Type B pancreatic cell (in vitro differentiated cells): Measurements from ENCODE around the gene KRT39. TPM values are rescaled to one million over a fixed set of nuclear protein-coding genes. Genes with fewer than 3 reads are reported as not detected.
A peak's percentile ranks its signal among the peaks of the same experiment; 100 is the strongest.

Source experiments
- DNase-seq: peaks from one replicate; pipeline ENCODE4 v3.0.0; 2021; ENCODE audit warnings: mixed read lengths; ENCODE audit not compliant: unreplicated experiment; ENCODE audit errors: extremely low spot score
- H3K27ac Mint-ChIP-seq: 2 replicates; pipeline ENCODE4 v1.8.0; 2021; ENCODE audit warnings: mild to moderate bottlenecking, mixed read lengths
- H3K27me3 Mint-ChIP-seq: 2 replicates; pipeline ENCODE4 v1.8.0; 2021; ENCODE audit warnings: mixed read lengths
- H3K36me3 Mint-ChIP-seq: 2 replicates; pipeline ENCODE4 v1.8.0; 2021; ENCODE audit warnings: mixed read lengths
- H3K4me1 Mint-ChIP-seq: one replicate; pipeline ENCODE4 v1.8.0; 2021; ENCODE audit warnings: mixed read lengths; ENCODE audit not compliant: unreplicated experiment
- H3K4me3 Mint-ChIP-seq: 2 replicates; pipeline ENCODE4 v1.8.0; 2021; ENCODE audit warnings: mild to moderate bottlenecking, mixed read lengths
- H3K9me3 Mint-ChIP-seq: 2 replicates; pipeline ENCODE4 v1.8.0; 2021; ENCODE audit warnings: mixed read lengths
- CTCF ChIP-seq: fragments of 200-600 bp; sonication (generic); conservative IDR thresholded peaks from 2 replicates; pipeline ENCODE4 v1.5.0; 2021; ENCODE audit warnings: antibody characterized with exemption, mild to moderate bottlenecking
- total RNA-seq: library from RNA; stranded (reverse); gene quantifications from 2 replicates; pipeline ENCODE4 v1.2.1, GENCODE V29; 2021; ENCODE audit warnings: low replicate concordance

Gene KRT39
- total RNA-seq, 1 donor from 2014 or later: 0.70 TPM

GRCh38 chr17:40950176-40950575, 16.6 kb downstream of the KRT39 start:
- no peak for TF ChIP-seq CTCF
- no peak overlapping the region for H3K4me3 Mint-ChIP-seq
- no peaks in the 10 kb centered on the region for H3K27me3 Mint-ChIP-seq
- peaks cover 53% of the 10 kb centered on the region for H3K4me1 Mint-ChIP-seq
- H3K36me3 Mint-ChIP-seq: no peaks in the 10 kb centered on the region
- DNase-seq: no peak
- H3K9me3 Mint-ChIP-seq: peaks cover 8% of the 10 kb centered on the region
- H3K27ac Mint-ChIP-seq: no peak overlapping the region

DNA sequence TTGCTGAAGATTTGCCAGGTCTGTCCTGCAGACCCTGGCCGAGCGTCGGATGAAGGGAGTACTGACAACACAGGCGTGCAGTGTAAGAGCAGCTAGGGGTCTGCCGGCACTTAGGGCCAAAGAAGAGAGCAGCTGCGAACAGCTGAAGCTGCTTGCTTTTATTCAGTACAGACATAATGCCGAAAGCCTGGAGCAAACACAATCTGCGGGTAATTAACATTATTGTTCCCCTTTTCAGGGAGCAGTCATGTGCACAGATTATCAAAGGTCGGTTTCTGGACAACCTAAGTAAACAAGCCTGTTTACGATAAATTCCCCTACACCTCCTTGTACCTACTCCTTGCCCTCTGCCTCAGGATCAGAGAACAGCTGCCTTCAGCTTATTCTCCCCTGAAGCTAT, 17.3 kb downstream of the KRT39 start:
- peak overlapping the region; percentile 48 for H3K27ac Mint-ChIP-seq

GRCh38 chr17:40947929-40948328, 18.8 kb downstream of the KRT39 start:
- H3K4me3 Mint-ChIP-seq: no peak overlapping the region
- peaks cover 12% of the 10 kb centered on the region for H3K9me3 Mint-ChIP-seq
- peaks cover 43% of the 10 kb centered on the region for H3K4me1 Mint-ChIP-seq
- H3K27me3 Mint-ChIP-seq: no peaks in the 10 kb centered on the region
- H3K36me3 Mint-ChIP-seq: peaks cover 4% of the 10 kb centered on the region
- DNase-seq: no peak
- TF ChIP-seq CTCF: no peak
- no peak overlapping the region for H3K27ac Mint-ChIP-seq

More for the DNA sequence above, 17.3 kb downstream of the KRT39 start:
- Mint-ChIP-seq H3K36me3 (no peaks in the 10 kb centered on the region), H3K27me3 (no peaks in the 10 kb centered on the region), H3K9me3 (peaks cover 8% of the 10 kb centered on the region), H3K4me3 (peak overlapping the region; percentile 58), H3K4me1 (peaks cover 50% of the 10 kb centered on the region)
- DNase-seq: no peak
- TF ChIP-seq CTCF: no peak

GRCh38 chr17:40945414-40945813, 21.3 kb downstream of the KRT39 start:
- peaks cover 30% of the 10 kb centered on the region for H3K4me1 Mint-ChIP-seq

GRCh38 chr17:40944531-40944930, 22.2 kb downstream of the KRT39 start:
- Mint-ChIP-seq H3K27me3 (no peaks in the 10 kb centered on the region), H3K4me3 (peak overlapping the region; percentile 48), H3K9me3 (peaks cover 5% of the 10 kb centered on the region), H3K4me1 (peaks cover 24% of the 10 kb centered on the region), H3K27ac (peak overlapping the region; percentile 83), H3K36me3 (peaks cover 4% of the 10 kb centered on the region)
- DNase-seq: no peak
- TF ChIP-seq CTCF: no peak

More at GRCh38 chr17:40945414-40945813, 21.3 kb downstream of the KRT39 start:
- H3K4me3 Mint-ChIP-seq: no peak overlapping the region
- H3K9me3 Mint-ChIP-seq: peaks cover 5% of the 10 kb centered on the region
- no peak overlapping the region for H3K27ac Mint-ChIP-seq
- no peak for TF ChIP-seq CTCF
- no peaks in the 10 kb centered on the region for H3K27me3 Mint-ChIP-seq
- H3K36me3 Mint-ChIP-seq: peaks cover 4% of the 10 kb centered on the region
- no peak for DNase-seq

GRCh38 chr17:40942553-40942952, 24.2 kb downstream of the KRT39 start:
- Mint-ChIP-seq H3K27me3 (no peaks in the 10 kb centered on the region), H3K4me1 (peaks cover 25% of the 10 kb centered on the region), H3K9me3 (peaks cover 5% of the 10 kb centered on the region), H3K27ac (no peak overlapping the region), H3K36me3 (peaks cover 8% of the 10 kb centered on the region), H3K4me3 (no peak overlapping the region)
- no peak for TF ChIP-seq CTCF
- DNase-seq: no peak
